IPS-18c (cell line): ENCODE results near the gene RUSC2.
"Not testable (repeated sequence)": the region's sequence is repeated elsewhere in the genome, so short reads cannot be mapped to it uniquely, and the experiment has no call there.

Source experiments
- H3K4me3 ChIP-seq: 2 replicates; pipeline ENCODE4 v1.7.0; 2013; ENCODE audit warnings: low read depth, mild to moderate bottlenecking, low read length, moderate library complexity; ENCODE audit not compliant: insufficient read depth
- H3K9me3 ChIP-seq: one replicate; pipeline ENCODE4 v1.6.1; 2013; ENCODE audit warnings: mild to moderate bottlenecking, low read length, moderate library complexity; ENCODE audit not compliant: control insufficient read depth, insufficient read depth

The RUSC2 gene

GRCh38 chr9:35489313-35490154 is at the start of gene RUSC2:
TSS of gene RUSC2 (plus strand) at chr9:35490111. CDS start at chr9:35546522, 56,411 bp downstream.
- peak within 1 kb of the TSS; percentile 85 for H3K4me3 ChIP-seq
- no peaks in the 10 kb centered on the region for H3K9me3 ChIP-seq

GRCh38 chr9:35446012-35446411 is 43.9 kb upstream of the RUSC2 start:
- no peaks in the 10 kb centered on the region for H3K9me3 ChIP-seq
- H3K4me3 ChIP-seq: no peak overlapping the region

- Histone ChIP-seq H3K4me3 (no peak overlapping the region), H3K9me3 (no peaks in the 10 kb centered on the region)
Measured at GRCh38 chr9:35448496-35448895, 41.4 kb upstream of the RUSC2 start.

GRCh38 chr9:35452481-35452880 is 37.4 kb upstream of the RUSC2 start:
- no peak overlapping the region for H3K4me3 ChIP-seq
- H3K9me3 ChIP-seq: no peaks in the 10 kb centered on the region

GRCh38 chr9:35453786-35454185 is 36.1 kb upstream of the RUSC2 start:
- Histone ChIP-seq H3K9me3 (no peaks in the 10 kb centered on the region), H3K4me3 (no peak overlapping the region)

GRCh38 chr9:35464141-35465025 is 25.5 kb upstream of the RUSC2 start:
- Histone ChIP-seq H3K4me3 (no peak overlapping the region), H3K9me3 (no peaks in the 10 kb centered on the region)

- Histone ChIP-seq H3K4me3 (no peak overlapping the region), H3K9me3 (no peaks in the 10 kb centered on the region)
Measured at GRCh38 chr9:35470340-35470739, 19.6 kb upstream of the RUSC2 start.

- Histone ChIP-seq H3K9me3 (no peaks in the 10 kb centered on the region), H3K4me3 (no peak overlapping the region)
Measured at GRCh38 chr9:35470894-35471293, 19.0 kb upstream of the RUSC2 start.

GRCh38 chr9:35476596-35476995 is 13.3 kb upstream of the RUSC2 start:
- H3K4me3 ChIP-seq: no peak overlapping the region
- H3K9me3 ChIP-seq: no peaks in the 10 kb centered on the region

GRCh38 chr9:35477211-35477855 is 12.6 kb upstream of the RUSC2 start:
- not testable (repeated sequence) for H3K9me3 ChIP-seq, H3K4me3 ChIP-seq

- no peaks in the 10 kb centered on the region for H3K9me3 ChIP-seq
- no peak overlapping the region for H3K4me3 ChIP-seq
Measured at GRCh38 chr9:35478871-35479270, 11.0 kb upstream of the RUSC2 start.

- Histone ChIP-seq H3K9me3 (no peaks in the 10 kb centered on the region), H3K4me3 (no peak overlapping the region)
Measured at GRCh38 chr9:35481347-35481975, 8.4 kb upstream of the RUSC2 start.

GRCh38 chr9:35482071-35482470 is 7.8 kb upstream of the RUSC2 start:
- Histone ChIP-seq H3K4me3 (no peak overlapping the region), H3K9me3 (no peaks in the 10 kb centered on the region)

- Histone ChIP-seq H3K9me3 (no peaks in the 10 kb centered on the region), H3K4me3 (no peak overlapping the region)
Measured at GRCh38 chr9:35484406-35484805, 5.5 kb upstream of the RUSC2 start.

GRCh38 chr9:35487081-35487480 is 2.8 kb upstream of the RUSC2 start:
- Histone ChIP-seq H3K9me3 (no peaks in the 10 kb centered on the region), H3K4me3 (no peak overlapping the region)

GRCh38 chr9:35488021-35488420 is 1.9 kb upstream of the RUSC2 start:
- no peaks in the 10 kb centered on the region for H3K9me3 ChIP-seq
- H3K4me3 ChIP-seq: no peak overlapping the region

- Histone ChIP-seq H3K9me3 (no peaks in the 10 kb centered on the region), H3K4me3 (peak overlapping the region; percentile 85)
Measured at GRCh38 chr9:35488566-35489312, 1.2 kb upstream of the RUSC2 start.
